PC-9 (cell line): ENCODE data around the gene SNAI3. TPM values are rescaled to one million over a fixed set of nuclear protein-coding genes. Genes with fewer than 3 reads are reported as not detected.

Experiments
- BruUV-seq: library from RNA; stranded (reverse); fragments of 400-500 nt; replicated peaks from 2 replicates; lab custom pipeline; 2021; lab: Mats Ljungman, UMichigan
- CTCF ChIA-PET: fragments of 300-600 bp; sonication (Branson Sonifier 250); formaldehyde crosslinking; loops from one replicate; lab custom pipeline; 2022; ENCODE audit warnings: antibody characterized with exemption; lab: Charles Lee
- POLR2A ChIA-PET: fragments of 300-600 bp; sonication (Branson Sonifier 250); formaldehyde crosslinking; loops from one replicate; lab custom pipeline; 2022; ENCODE audit warnings: antibody characterized with exemption; ENCODE audit not compliant: unreplicated experiment; lab: Charles Lee
- DNase-seq, 2 experiments: peaks; one replicate each; pipeline versions ENCODE4 v3.0.0 to v3.0.0-alpha.2; 2015 to 2022; ENCODE audit warnings: mixed read lengths in 1 of 2
- H2AFZ ChIP-seq: fragments of 200-600 bp; sonication (generic); 2 replicates; pipeline ENCODE4 v1.8.1; 2017; ENCODE audit warnings: antibody characterized with exemption
- H3F3A ChIP-seq: fragments of 200-600 bp; sonication (generic); 2 replicates; pipeline ENCODE4 v1.8.1; 2017; ENCODE audit warnings: antibody characterized with exemption, mild to moderate bottlenecking, low read depth; ENCODE audit not compliant: insufficient read depth
- H3K27ac ChIP-seq: fragments of 200-600 bp; sonication (generic); 2 replicates; pipeline ENCODE4 v1.6.1; 2016; ENCODE audit warnings: mixed run types
- H3K27me3 ChIP-seq: fragments of 200-600 bp; sonication (generic); 2 replicates; pipeline ENCODE4 v1.6.1; 2016; ENCODE audit warnings: low read depth, mixed run types; ENCODE audit not compliant: insufficient read depth
- H3K36me3 ChIP-seq: fragments of 200-600 bp; sonication (generic); 2 replicates; pipeline ENCODE4 v1.6.1; 2016; ENCODE audit warnings: low read depth, mixed run types
- H3K4me1 ChIP-seq: fragments of 200-600 bp; sonication (generic); replicated peaks from 2 replicates; pipeline ENCODE4 v1.6.1; 2016; ENCODE audit warnings: mixed run types; ENCODE audit not compliant: insufficient read depth
- H3K4me2 ChIP-seq: fragments of 200-600 bp; sonication (generic); 2 replicates; pipeline ENCODE4 v1.6.1; 2017; ENCODE audit warnings: mixed run types
- H3K4me3 ChIP-seq: fragments of 200-600 bp; sonication (generic); 2 replicates; pipeline ENCODE4 v1.6.1; 2016; ENCODE audit warnings: mixed run types
- H3K79me2 ChIP-seq: fragments of 200-600 bp; sonication (generic); 2 replicates; pipeline ENCODE4 v1.6.1; 2017; ENCODE audit warnings: low read depth, mixed run types
- H3K9me2 ChIP-seq: fragments of 200-600 bp; sonication (generic); 2 replicates; pipeline ENCODE4 v1.8.1; 2017; ENCODE audit warnings: mild to moderate bottlenecking; ENCODE audit not compliant: insufficient read depth
- H3K9me3 ChIP-seq: fragments of 200-600 bp; sonication (generic); 2 replicates; pipeline ENCODE4 v1.8.1; 2016; ENCODE audit warnings: low read depth; ENCODE audit not compliant: insufficient read depth
- H4K20me1 ChIP-seq: fragments of 200-600 bp; sonication (generic); 2 replicates; pipeline ENCODE4 v1.8.1; 2017; ENCODE audit not compliant: insufficient read depth
- EZH2 ChIP-seq: fragments of 200-600 bp; sonication (generic); IDR thresholded peaks from 2 replicates; pipeline ENCODE4 v1.8.0; 2017; ENCODE audit warnings: antibody characterized with exemption, low read depth
- intact Hi-C: fragments of 100-400 bp; cut with micrococcal nuclease; formaldehyde crosslinking; loops from one replicate; pipeline ENCODE4 v1.10.0; 2022; ENCODE audit not compliant: unreplicated experiment
- total RNA-seq: library from RNA; stranded (reverse); gene quantifications from 2 replicates; pipeline ENCODE4 v1.2.3, GENCODE V29; 2021
- TF ChIP-seq, protein P1 (sequence below): fragments of 200-600 bp; sonication (generic); conservative IDR thresholded peaks from 2 replicates; pipeline ENCODE4 v1.6.1; 2017; ENCODE audit warnings: mixed run types, antibody characterized with exemption, mild to moderate bottlenecking, moderate library complexity

Gene SNAI3
- total RNA-seq, 1 experiment from 2014 or later, result 1.3 TPM

DNA sequence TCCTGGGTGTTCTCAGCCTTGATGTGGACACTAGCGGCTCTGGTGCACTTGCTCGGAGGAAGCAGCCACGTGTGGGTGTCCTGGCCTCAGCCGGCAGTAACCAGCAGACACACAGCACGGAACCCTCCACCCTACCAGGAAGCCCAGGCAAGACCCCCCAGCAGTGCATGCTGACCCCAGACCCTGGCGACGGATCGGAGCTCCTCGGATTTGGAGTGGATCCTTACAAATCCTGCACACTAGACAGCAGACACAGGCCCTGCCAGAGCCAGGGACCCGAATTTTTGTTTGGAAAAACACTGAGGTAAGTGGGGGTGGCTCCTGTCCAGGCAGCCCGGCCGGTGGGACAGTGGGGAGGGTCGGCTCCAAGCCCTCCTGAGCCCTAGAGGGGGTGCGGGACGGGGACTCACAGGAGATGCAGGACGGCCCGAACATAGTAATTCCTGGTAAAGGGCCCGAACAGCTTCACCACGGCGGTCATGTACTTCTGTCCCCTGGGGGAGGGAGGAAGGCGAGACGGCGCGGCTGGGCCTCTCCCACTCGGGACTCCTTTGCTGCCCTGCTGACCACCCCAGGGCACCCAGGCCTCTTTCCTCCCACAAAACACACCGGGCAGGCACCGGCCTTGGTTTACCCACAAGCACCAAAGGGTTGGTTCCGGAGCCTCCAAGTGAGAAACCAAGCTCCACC, 39.8 kb downstream of the SNAI3 start:
- Histone ChIP-seq H3K36me3 (no peaks in the 10 kb centered on the region), H3K79me2 (no peaks in the 10 kb centered on the region), H3K27me3 (peaks cover 13% of the 10 kb centered on the region; the same call in 1 of the 2 replicates), H2AFZ (no peak overlapping the region), H3F3A (peaks cover 18% of the 10 kb centered on the region; the same call in 1 of the 2 replicates), H3K4me1 (no peaks in the 10 kb centered on the region), H3K4me3 (no peak overlapping the region), H3K9me2 (no peaks in the 10 kb centered on the region), H4K20me1 (peaks cover 12% of the 10 kb centered on the region), H3K27ac (no peak overlapping the region), H3K9me3 (no peaks in the 10 kb centered on the region), H3K4me2 (no peak overlapping the region)
- BruUV-seq, result no TSS peak
- POLR2A ChIA-PET, result no interaction called here
- no peak for DNase-seq
- CTCF ChIA-PET, result no interaction called here
- TF ChIP-seq, protein P1, sequence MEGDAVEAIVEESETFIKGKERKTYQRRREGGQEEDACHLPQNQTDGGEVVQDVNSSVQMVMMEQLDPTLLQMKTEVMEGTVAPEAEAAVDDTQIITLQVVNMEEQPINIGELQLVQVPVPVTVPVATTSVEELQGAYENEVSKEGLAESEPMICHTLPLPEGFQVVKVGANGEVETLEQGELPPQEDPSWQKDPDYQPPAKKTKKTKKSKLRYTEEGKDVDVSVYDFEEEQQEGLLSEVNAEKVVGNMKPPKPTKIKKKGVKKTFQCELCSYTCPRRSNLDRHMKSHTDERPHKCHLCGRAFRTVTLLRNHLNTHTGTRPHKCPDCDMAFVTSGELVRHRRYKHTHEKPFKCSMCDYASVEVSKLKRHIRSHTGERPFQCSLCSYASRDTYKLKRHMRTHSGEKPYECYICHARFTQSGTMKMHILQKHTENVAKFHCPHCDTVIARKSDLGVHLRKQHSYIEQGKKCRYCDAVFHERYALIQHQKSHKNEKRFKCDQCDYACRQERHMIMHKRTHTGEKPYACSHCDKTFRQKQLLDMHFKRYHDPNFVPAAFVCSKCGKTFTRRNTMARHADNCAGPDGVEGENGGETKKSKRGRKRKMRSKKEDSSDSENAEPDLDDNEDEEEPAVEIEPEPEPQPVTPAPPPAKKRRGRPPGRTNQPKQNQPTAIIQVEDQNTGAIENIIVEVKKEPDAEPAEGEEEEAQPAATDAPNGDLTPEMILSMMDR, result no peak
- no peak for TF ChIP-seq EZH2
- intact Hi-C loops, result no loop called here

DNA sequence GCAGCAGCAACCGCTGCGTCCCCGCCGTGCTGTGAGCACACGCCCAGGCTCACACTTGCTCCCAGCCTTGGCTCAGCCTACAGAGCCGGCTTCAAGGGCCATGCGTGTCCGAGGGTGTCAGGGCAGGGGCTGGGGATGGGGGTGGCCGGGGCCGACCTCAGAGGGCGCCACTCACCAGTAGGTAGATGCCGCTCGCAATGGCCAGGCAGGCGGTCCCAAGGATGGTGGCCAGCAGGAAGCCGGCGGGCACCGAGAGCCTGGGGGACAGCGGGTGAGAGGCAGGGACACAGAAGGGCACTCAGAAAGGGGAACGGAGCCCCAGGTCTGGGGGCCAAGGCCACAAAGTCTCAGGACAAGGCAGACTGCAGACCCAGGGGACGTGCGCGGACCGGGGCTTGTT, 40.4 kb downstream of the SNAI3 start:
- H3K9me2 ChIP-seq, result no peaks in the 10 kb centered on the region
- intact Hi-C loops, result no loop called here
- H3K27ac ChIP-seq, result no peak overlapping the region
- H4K20me1 ChIP-seq, result peaks cover 12% of the 10 kb centered on the region
- no peaks in the 10 kb centered on the region for H3K36me3 ChIP-seq
- peaks cover 13% of the 10 kb centered on the region; the same call in 1 of the 2 replicates for H3K27me3 ChIP-seq
- H3K4me1 ChIP-seq, result no peaks in the 10 kb centered on the region
- no peaks in the 10 kb centered on the region for H3K79me2 ChIP-seq
- DNase-seq, result no peak
- POLR2A ChIA-PET, result no interaction called here
- no peaks in the 10 kb centered on the region for H3K9me3 ChIP-seq
- no peak overlapping the region for H2AFZ ChIP-seq
- H3F3A ChIP-seq, result peaks cover 14% of the 10 kb centered on the region; the same call in 1 of the 2 replicates
- no peak overlapping the region for H3K4me2 ChIP-seq
- CTCF ChIA-PET, result no interaction called here
- no TSS peak for BruUV-seq
- H3K4me3 ChIP-seq, result no peak overlapping the region
- TF ChIP-seq, protein P1, result no peak
- TF ChIP-seq EZH2, result no peak

DNA sequence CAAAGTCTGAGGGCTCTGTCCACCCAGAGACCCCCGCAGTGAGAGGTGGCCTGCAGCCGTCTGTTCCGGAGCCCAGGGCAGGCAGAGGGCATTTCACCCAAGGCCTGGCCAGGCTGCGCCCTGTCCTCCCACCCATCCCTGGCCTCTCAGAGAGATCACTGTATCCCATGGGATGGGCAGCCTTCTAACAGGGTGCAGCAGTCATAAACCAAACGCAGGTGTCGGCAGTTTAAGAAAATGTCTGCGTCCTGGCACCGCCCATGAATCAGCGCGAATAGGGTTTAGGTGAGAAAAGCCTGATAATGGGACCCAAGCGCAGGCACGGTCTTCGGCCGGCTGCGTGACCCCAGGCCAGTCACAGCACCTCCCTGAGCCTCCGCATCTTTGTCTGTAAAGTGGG, 40.9 kb downstream of the SNAI3 start:
- H3K27ac ChIP-seq, result no peak overlapping the region
- H3K9me2 ChIP-seq, result no peaks in the 10 kb centered on the region
- BruUV-seq, result no TSS peak
- no peaks in the 10 kb centered on the region for H3K36me3 ChIP-seq
- no peak overlapping the region for H3K4me3 ChIP-seq
- POLR2A ChIA-PET, result no interaction called here
- no peak for DNase-seq
- TF ChIP-seq, protein P1, result no peak
- TF ChIP-seq EZH2, result no peak
- H3K79me2 ChIP-seq, result no peaks in the 10 kb centered on the region
- intact Hi-C loops, result no loop called here
- H3K27me3 ChIP-seq, result peaks cover 13% of the 10 kb centered on the region; the same call in 1 of the 2 replicates
- H3K9me3 ChIP-seq, result no peaks in the 10 kb centered on the region
- H3F3A ChIP-seq, result peaks cover 14% of the 10 kb centered on the region; the same call in 1 of the 2 replicates
- H3K4me2 ChIP-seq, result no peak overlapping the region
- H2AFZ ChIP-seq, result no peak overlapping the region
- CTCF ChIA-PET, result no interaction called here
- H4K20me1 ChIP-seq, result peaks cover 12% of the 10 kb centered on the region
- H3K4me1 ChIP-seq, result no peaks in the 10 kb centered on the region
